Stomach smooth muscle (tissue), 2 donors: ENCODE measurements around the gene ASB5.

ENCODE experiments used
- H3K27ac ChIP-seq: one replicate; pipeline ENCODE4 v1.7.0; 2013; ENCODE audit warnings: mild to moderate bottlenecking, low read length, inconsistent platforms
- H3K27me3 ChIP-seq, 2 donors: one replicate each; pipeline ENCODE4 v1.7.0; 2013; ENCODE audit warnings: low read length in 2 of 2; ENCODE audit not compliant: insufficient read depth in 2 of 2, control insufficient read depth in 1 of 2
- H3K36me3 ChIP-seq, 2 donors: one replicate each; pipeline ENCODE4 v1.7.0; 2013; ENCODE audit warnings: low read length in 2 of 2; ENCODE audit not compliant: control insufficient read depth in 2 of 2, insufficient read depth in 2 of 2
- H3K4me1 ChIP-seq: one replicate; pipeline ENCODE4 v1.7.0; 2013; ENCODE audit warnings: low read length; ENCODE audit not compliant: control insufficient read depth, insufficient read depth
- H3K4me3 ChIP-seq, 2 donors: one replicate each; pipeline ENCODE4 v1.7.0; 2013; ENCODE audit warnings: low read length in 2 of 2
- H3K9ac ChIP-seq, 2 donors: one replicate each; pipeline ENCODE4 v1.7.0; 2013; ENCODE audit warnings: low read length in 2 of 2, mild to moderate bottlenecking in 1 of 2
- H3K9me3 ChIP-seq, 2 donors: one replicate each; pipeline ENCODE4 v1.7.0; 2013; ENCODE audit warnings: low read length in 2 of 2; ENCODE audit not compliant: control insufficient read depth in 2 of 2
- donor health status: healthy.
- donor health status: Pancreatic carcinoma.

ASB5 gene

GRCh38 chr4:176268963-176269362 is at the start of gene ASB5:
ASB5 (minus strand) TSS chr4:176269222; CDS start chr4:176269108, 114 bp downstream.
- Histone ChIP-seq H3K27me3 (no peaks in the 10 kb centered on the region), H3K9ac (peak within 1 kb of the TSS in 1 of 2 donors; percentile 5), H3K4me3 (peak within 1 kb of the TSS; percentile 18 to 36), H3K9me3 (no peaks in the 10 kb centered on the region), H3K4me1 (no peaks in the 10 kb centered on the region), H3K27ac (no peak within 1 kb of the TSS), H3K36me3 (no peaks in the 10 kb centered on the region)

DNA sequence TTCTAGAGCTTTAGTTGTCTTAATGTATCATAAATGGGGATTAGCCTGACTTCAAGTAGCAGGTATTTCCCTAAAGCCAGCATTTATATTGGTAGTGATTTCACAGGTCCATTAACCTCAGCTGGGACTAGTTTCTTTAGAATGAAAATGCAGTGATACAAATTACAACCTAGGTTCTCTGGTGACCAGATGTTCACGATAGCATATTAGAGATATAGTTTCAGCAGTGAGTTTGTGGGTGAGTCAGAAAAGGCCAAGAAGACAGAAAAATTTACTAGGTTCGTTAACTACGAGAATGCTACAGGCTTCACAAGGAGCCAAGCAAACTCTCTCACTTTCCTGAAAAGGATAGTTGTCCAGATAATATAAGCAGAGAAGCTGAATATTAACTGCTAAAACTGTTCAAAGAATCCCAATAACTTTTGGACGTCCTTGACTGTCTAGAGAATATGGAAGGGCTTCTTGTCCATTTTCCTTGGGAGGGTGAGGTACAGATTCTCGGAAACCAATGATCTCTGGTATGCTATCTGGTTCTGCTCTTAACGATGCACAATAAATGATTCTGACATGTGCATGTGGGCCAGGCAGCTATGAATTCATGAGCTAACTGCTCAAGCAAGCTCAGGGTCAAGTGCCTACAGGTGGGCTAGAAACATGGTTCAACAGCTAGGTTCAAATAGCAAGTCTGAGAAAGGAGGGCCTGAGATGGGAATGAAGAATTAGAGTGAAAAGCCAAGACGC is 44.7 kb upstream of the ASB5 start:
- Histone ChIP-seq H3K4me1 (no peaks in the 10 kb centered on the region), H3K27ac (no peak overlapping the region), H3K4me3 (no peak overlapping the region)

GRCh38 chr4:176309772-176310171 is 40.8 kb upstream of the ASB5 start:
- no peaks in the 10 kb centered on the region for H3K4me1 ChIP-seq
- H3K27ac ChIP-seq: no peak overlapping the region
- no peaks in the 10 kb centered on the region for H3K27me3 ChIP-seq
- no peaks in the 10 kb centered on the region for H3K36me3 ChIP-seq
- no peak overlapping the region for H3K9ac ChIP-seq
- no peaks in the 10 kb centered on the region for H3K9me3 ChIP-seq
- H3K4me3 ChIP-seq: no peak overlapping the region

More for the DNA sequence above, 44.7 kb upstream of the ASB5 start:
- no peaks in the 10 kb centered on the region for H3K27me3 ChIP-seq
- no peaks in the 10 kb centered on the region for H3K36me3 ChIP-seq
- no peaks in the 10 kb centered on the region for H3K9me3 ChIP-seq
- H3K9ac ChIP-seq: no peak overlapping the region

- Histone ChIP-seq H3K27ac (no peak overlapping the region), H3K9ac (no peak overlapping the region), H3K4me3 (no peak overlapping the region), H3K36me3 (no peaks in the 10 kb centered on the region), H3K27me3 (no peaks in the 10 kb centered on the region), H3K9me3 (no peaks in the 10 kb centered on the region), H3K4me1 (no peaks in the 10 kb centered on the region)
Measured at GRCh38 chr4:176309046-176309445, 40.0 kb upstream of the ASB5 start.

- no peaks in the 10 kb centered on the region for H3K36me3 ChIP-seq
- H3K9me3 ChIP-seq: no peaks in the 10 kb centered on the region
- no peak overlapping the region for H3K27ac ChIP-seq
- H3K4me3 ChIP-seq: no peak overlapping the region
- H3K4me1 ChIP-seq: no peaks in the 10 kb centered on the region
- no peak overlapping the region for H3K9ac ChIP-seq
- H3K27me3 ChIP-seq: no peaks in the 10 kb centered on the region
Measured at GRCh38 chr4:176308441-176308840, 39.4 kb upstream of the ASB5 start.

GRCh38 chr4:176307666-176307930 is 38.6 kb upstream of the ASB5 start:
- Histone ChIP-seq H3K27ac (no peak overlapping the region), H3K4me1 (no peaks in the 10 kb centered on the region)

DNA sequence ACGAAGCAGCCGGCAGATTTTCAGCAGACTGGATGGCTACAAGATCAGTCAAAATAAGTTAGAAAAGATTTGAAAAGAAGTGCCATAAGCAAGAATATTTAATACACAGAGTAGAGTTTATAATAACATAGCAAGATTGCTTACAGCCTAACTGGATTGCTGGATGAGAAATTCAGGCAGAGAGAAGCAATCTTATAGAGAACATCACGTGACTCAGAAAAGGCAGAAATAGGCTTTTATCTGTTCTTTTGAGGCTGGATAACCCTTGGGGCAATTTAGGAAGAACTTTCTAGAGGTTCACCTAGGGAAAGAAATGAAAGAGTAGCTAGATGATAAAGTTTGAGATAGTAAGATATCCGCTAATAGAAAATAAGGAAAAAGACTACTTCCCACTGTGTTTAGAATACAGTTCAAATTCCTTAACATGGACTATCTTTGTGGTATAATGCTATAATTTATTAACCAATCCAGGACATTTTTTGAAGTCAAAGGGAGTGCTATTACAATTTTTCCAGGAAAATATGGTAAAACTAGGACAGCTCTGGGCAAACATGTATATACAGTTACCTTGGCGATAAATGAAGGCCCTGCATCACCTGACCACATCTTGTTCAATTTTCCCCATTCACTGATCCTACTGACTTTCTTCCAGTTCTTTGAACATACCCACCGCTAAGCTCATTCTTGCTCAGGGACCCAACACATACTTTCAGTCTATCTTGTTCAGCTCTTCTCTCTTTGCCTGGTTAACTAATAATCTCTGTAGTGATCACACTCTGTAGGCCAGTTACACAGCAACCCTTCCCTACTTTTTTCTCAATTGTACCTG is 38.0 kb upstream of the ASB5 start:
- H3K27ac ChIP-seq: no peak overlapping the region
- no peaks in the 10 kb centered on the region for H3K4me1 ChIP-seq
- H3K4me3 ChIP-seq: no peak overlapping the region
- H3K9me3 ChIP-seq: no peaks in the 10 kb centered on the region
- H3K9ac ChIP-seq: no peak overlapping the region
- no peaks in the 10 kb centered on the region for H3K36me3 ChIP-seq
- H3K27me3 ChIP-seq: no peaks in the 10 kb centered on the region

More at GRCh38 chr4:176307666-176307930, 38.6 kb upstream of the ASB5 start:
- no peak overlapping the region for H3K9ac ChIP-seq
- no peak overlapping the region for H3K4me3 ChIP-seq
- H3K9me3 ChIP-seq: no peaks in the 10 kb centered on the region
- no peaks in the 10 kb centered on the region for H3K36me3 ChIP-seq
- H3K27me3 ChIP-seq: no peaks in the 10 kb centered on the region

DNA sequence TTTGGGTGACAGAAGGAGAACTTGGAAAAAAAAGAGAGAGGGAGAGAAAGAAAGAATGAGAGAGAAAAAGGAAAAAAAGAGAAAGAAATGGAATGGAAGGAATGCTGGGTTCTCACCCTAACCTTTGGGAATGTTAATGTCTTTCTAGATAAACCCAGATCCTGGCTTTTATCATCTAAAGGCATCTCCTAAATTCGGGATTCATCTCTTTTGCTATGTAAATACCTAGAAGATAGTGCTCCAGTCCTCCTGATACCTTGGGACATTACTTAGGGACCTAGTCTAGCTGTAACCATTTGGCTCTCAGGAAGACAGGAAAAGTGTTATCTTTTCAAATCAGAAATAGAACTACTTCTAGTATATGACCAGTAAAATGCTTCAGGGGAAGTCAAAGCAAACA is 34.9 kb upstream of the ASB5 start:
- no peaks in the 10 kb centered on the region for H3K9me3 ChIP-seq
- no peak overlapping the region for H3K4me3 ChIP-seq
- no peaks in the 10 kb centered on the region for H3K36me3 ChIP-seq
- no peak overlapping the region for H3K27ac ChIP-seq
- H3K4me1 ChIP-seq: no peaks in the 10 kb centered on the region
- no peaks in the 10 kb centered on the region for H3K27me3 ChIP-seq
- H3K9ac ChIP-seq: no peak overlapping the region

- Histone ChIP-seq H3K27ac (no peak overlapping the region), H3K27me3 (no peaks in the 10 kb centered on the region), H3K4me3 (no peak overlapping the region), H3K9ac (no peak overlapping the region), H3K9me3 (no peaks in the 10 kb centered on the region), H3K4me1 (no peaks in the 10 kb centered on the region), H3K36me3 (no peaks in the 10 kb centered on the region)
Measured at GRCh38 chr4:176302283-176303275, 33.6 kb upstream of the ASB5 start.

- H3K4me1 ChIP-seq: no peaks in the 10 kb centered on the region
- no peaks in the 10 kb centered on the region for H3K9me3 ChIP-seq
Measured at GRCh38 chr4:176300565-176300964, 31.5 kb upstream of the ASB5 start.

More at GRCh38 chr4:176300565-176300964, 31.5 kb upstream of the ASB5 start:
- no peak overlapping the region for H3K9ac ChIP-seq
- H3K27ac ChIP-seq: no peak overlapping the region
- H3K4me3 ChIP-seq: no peak overlapping the region
- H3K27me3 ChIP-seq: no peaks in the 10 kb centered on the region
- no peaks in the 10 kb centered on the region for H3K36me3 ChIP-seq
